GM23338 (cell line): ENCODE results near the gene PROSER2. TPM values are rescaled to one million over a fixed set of nuclear protein-coding genes. Genes with fewer than 3 reads are reported as not detected.
A peak's percentile ranks its signal among the peaks of the same experiment; 100 is the strongest.

Experiments used
- ATAC-seq: fragments of 200-7000 bp; cut with Tn5 transposase; 3 replicates; pipeline ENCODE4 v1.9.1; 2020
- DNase-seq: peaks from one replicate; pipeline ENCODE4 v3.0.0-alpha.2; 2015; ENCODE audit warnings: low spot score
- H2AFZ ChIP-seq: fragments of 200-600 bp; sonication (generic); 2 replicates; pipeline ENCODE4 v1.8.0; 2016; ENCODE audit warnings: antibody characterized with exemption, mild to moderate bottlenecking, moderate library complexity
- H3F3A ChIP-seq: fragments of 200-600 bp; sonication (generic); replicated peaks from 2 replicates; pipeline ENCODE4 v1.8.0; 2017; ENCODE audit warnings: antibody characterized with exemption, mixed run types, low read depth
- H3K27ac ChIP-seq: fragments of 200-600 bp; sonication (generic); 2 replicates; pipeline ENCODE4 v1.6.1; 2016; ENCODE audit warnings: low read depth
- H3K27me3 ChIP-seq: fragments of 200-600 bp; sonication (generic); 2 replicates; pipeline ENCODE4 v1.8.0; 2016; ENCODE audit warnings: mild to moderate bottlenecking, mixed run types, moderate library complexity; ENCODE audit not compliant: insufficient read depth
- H3K36me3 ChIP-seq: fragments of 200-600 bp; sonication (generic); 2 replicates; pipeline ENCODE4 v1.8.0; 2016; ENCODE audit warnings: mild to moderate bottlenecking; ENCODE audit not compliant: insufficient read depth
- H3K4me1 ChIP-seq: fragments of 200-600 bp; sonication (generic); 2 replicates; pipeline ENCODE4 v1.8.0; 2016; ENCODE audit warnings: mild to moderate bottlenecking, moderate library complexity; ENCODE audit not compliant: insufficient read depth
- H3K4me2 ChIP-seq: fragments of 200-600 bp; sonication (generic); 2 replicates; pipeline ENCODE4 v1.7.1; 2017; ENCODE audit warnings: mixed run types
- H3K4me3 ChIP-seq: fragments of 200-600 bp; sonication (generic); 2 replicates; pipeline ENCODE4 v1.6.1; 2016; ENCODE audit warnings: mixed run types
- H3K79me2 ChIP-seq: fragments of 200-600 bp; sonication (generic); replicated peaks from 2 replicates; pipeline ENCODE4 v1.8.0; 2017; ENCODE audit warnings: mild to moderate bottlenecking; ENCODE audit not compliant: insufficient read depth
- H3K9me2 ChIP-seq: fragments of 200-600 bp; sonication (generic); 2 replicates; pipeline ENCODE4 v1.8.0; 2017; ENCODE audit not compliant: insufficient read depth
- H4K20me1 ChIP-seq: fragments of 200-600 bp; sonication (generic); replicated peaks from 2 replicates; pipeline ENCODE4 v1.8.0; 2017; ENCODE audit warnings: mild to moderate bottlenecking; ENCODE audit not compliant: insufficient read depth
- H3K27ac Mint-ChIP-seq: 2 replicates; pipeline ENCODE4 v1.8.0; 2020; ENCODE audit warnings: inconsistent platforms, mild to moderate bottlenecking, moderate library complexity, mixed read lengths
- H3K27me3 Mint-ChIP-seq: 3 replicates; pipeline ENCODE4 v1.8.0; 2022; ENCODE audit warnings: low read depth, mild to moderate bottlenecking, moderate library complexity, mixed read lengths, inconsistent platforms; ENCODE audit not compliant: insufficient read depth, poor library complexity
- H3K36me3 Mint-ChIP-seq: 3 replicates; pipeline ENCODE4 v1.8.0; 2021; ENCODE audit warnings: low read depth, mild to moderate bottlenecking, inconsistent platforms, moderate library complexity, mixed read lengths
- H3K4me1 Mint-ChIP-seq: 3 replicates; pipeline ENCODE4 v1.8.0; 2020; ENCODE audit warnings: mild to moderate bottlenecking, inconsistent platforms, mixed read lengths
- H3K4me3 Mint-ChIP-seq: 3 replicates; pipeline ENCODE4 v1.8.0; 2021; ENCODE audit warnings: moderate library complexity, mild to moderate bottlenecking, inconsistent platforms, mixed read lengths
- H3K9me3 Mint-ChIP-seq: 3 replicates; pipeline ENCODE4 v1.8.0; 2020; ENCODE audit warnings: moderate library complexity, mild to moderate bottlenecking, inconsistent platforms, mixed read lengths
- CREB1 ChIP-seq: fragments of 250-450 bp; sonication (Bioruptor Pico); IDR thresholded peaks from 2 replicates; pipeline ENCODE4 v1.5.0; 2020; ENCODE audit warnings: low read depth, mild to moderate bottlenecking, moderate library complexity
- CTCF ChIP-seq, 2 experiments: fragments of 200-600 bp in 1 of 2; sonication (generic) in 1 of 2; conservative IDR thresholded peaks; 2 replicates each; pipeline versions ENCODE4 v1.5.1 to v1.6.1; 2016 to 2017; ENCODE audit warnings: antibody characterized with exemption in 2 of 2, low read depth in 2 of 2, mild to moderate bottlenecking in 2 of 2, moderate library complexity in 1 of 2
- ETS1 ChIP-seq: IDR thresholded peaks from 2 replicates; pipeline ENCODE4 v1.6.1; 2016; ENCODE audit warnings: antibody characterized with exemption
- EZH2 ChIP-seq: fragments of 200-600 bp; sonication (generic); IDR thresholded peaks from one replicate; pipeline ENCODE4 v1.8.0; 2017; ENCODE audit warnings: antibody characterized with exemption, mild to moderate bottlenecking, low read depth; ENCODE audit not compliant: unreplicated experiment
- EZH2phosphoT487 ChIP-seq: fragments of 200-600 bp; sonication (generic); IDR thresholded peaks from one replicate; pipeline ENCODE4 v1.8.1; 2018; ENCODE audit warnings: antibody characterized with exemption; ENCODE audit not compliant: unreplicated experiment
- JUNB ChIP-seq: IDR thresholded peaks from one replicate; pipeline ENCODE4 v1.6.1; 2016; ENCODE audit warnings: antibody characterized with exemption; ENCODE audit not compliant: unreplicated experiment
- NANOG ChIP-seq: IDR thresholded peaks from 2 replicates; pipeline ENCODE4 v1.6.1; 2016; ENCODE audit warnings: antibody characterized with exemption, borderline replicate concordance
- POLR2AphosphoS5 ChIP-seq: IDR thresholded peaks from 2 replicates; pipeline ENCODE4 v1.6.1; 2016; ENCODE audit warnings: antibody characterized with exemption, low read depth
- REST ChIP-seq: IDR thresholded peaks from one replicate; pipeline ENCODE4 v1.6.1; 2018; ENCODE audit warnings: antibody characterized with exemption; ENCODE audit not compliant: unreplicated experiment
- STAT1 ChIP-seq: IDR thresholded peaks from one replicate; pipeline ENCODE4 v1.6.1; 2016; ENCODE audit warnings: antibody characterized with exemption; ENCODE audit not compliant: unreplicated experiment
- ZNF114 ChIP-seq: fragments of 250-450 bp; sonication (Bioruptor Pico); IDR thresholded peaks from 2 replicates; pipeline ENCODE4 v1.5.0; 2020; ENCODE audit warnings: mild to moderate bottlenecking, moderate library complexity
- ZNF331 ChIP-seq: fragments of 250-450 bp; sonication (Bioruptor Pico); IDR thresholded peaks from 2 replicates; pipeline ENCODE4 v1.5.0; 2020; ENCODE audit warnings: low read depth, mild to moderate bottlenecking, moderate library complexity
- ZNF462 ChIP-seq: fragments of 250-450 bp; sonication (Bioruptor Pico); IDR thresholded peaks from 2 replicates; pipeline ENCODE4 v1.5.0; 2020; ENCODE audit warnings: mild to moderate bottlenecking, moderate library complexity
- polyA plus RNA-seq: library from polyadenylated mRNA; unstranded; fragments of >200 nt; fragmentation: Nextera tagmentation; extraction: Ambion mirVana; gene quantifications from 2 replicates; pipeline ENCODE4 v1.2.1, GENCODE V29; 2016
- total RNA-seq: library from RNA; depleted of rRNA; stranded (reverse); fragments of >200 nt; shearing (Covaris generic); gene quantifications from 2 replicates; pipeline ENCODE4 v1.2.3, GENCODE V29; 2014

PROSER2 gene
- total and polyA plus RNA-seq, 2 experiments from 2014 or later: 4.2 to 10.8 TPM

GRCh38 chr10:11894381-11895107 is 71.4 kb downstream of the PROSER2 start:
- Mint-ChIP-seq H3K27me3 (peaks cover 10% of the 10 kb centered on the region), H3K4me3 (no peak overlapping the region), H3K4me1 (no peaks in the 10 kb centered on the region; the same call in 2 of the 3 replicates), H3K27ac (no peak overlapping the region), H3K9me3 (no peaks in the 10 kb centered on the region), H3K36me3 (no peaks in the 10 kb centered on the region)
- no peak overlapping the region for H3K4me2 ChIP-seq
- no peaks in the 10 kb centered on the region for H3K4me1 ChIP-seq
- H3K27me3 ChIP-seq: no peaks in the 10 kb centered on the region
- H3K27ac ChIP-seq: no peak overlapping the region
- ATAC-seq: peak; percentile 20; the same call in 1 of the 3 replicates
- DNase-seq: no peak
- peak overlapping the region; percentile 72; the same call in 1 of the 2 replicates for H2AFZ ChIP-seq
- H3F3A ChIP-seq: no peaks in the 10 kb centered on the region
- no peaks in the 10 kb centered on the region for H4K20me1 ChIP-seq
- no peaks in the 10 kb centered on the region for H3K79me2 ChIP-seq
- H3K9me2 ChIP-seq: no peaks in the 10 kb centered on the region
- H3K4me3 ChIP-seq: no peak overlapping the region
- H3K36me3 ChIP-seq: no peaks in the 10 kb centered on the region
- TF ChIP-seq CREB1 (CRISPR knock-in tag) (no peak), CTCF (conservative IDR thresholded peaks at IDR 0.05; ENCODE audit: low read depth in 2 of 2) (no peak), ETS1 (no peak), ZNF114 (CRISPR knock-in tag) (no peak), POLR2AphosphoS5 (no peak), STAT1 (no peak), ZNF331 (CRISPR knock-in tag) (no peak), EZH2 (no peak), JUNB (no peak), NANOG (no peak), REST (no peak), ZNF462 (CRISPR knock-in tag) (no peak), EZH2phosphoT487 (no peak)
